PC-3 (cell line): ENCODE results near the gene RTBDN. TPM values are rescaled to one million over a fixed set of nuclear protein-coding genes. Genes with fewer than 3 reads are reported as not detected.

Experiments used
- ATAC-seq: fragments of 200-7000 bp; cut with Tn5 transposase; 2 replicates; pipeline ENCODE4 v1.9.1; 2020; ENCODE audit warnings: mild to moderate bottlenecking, moderate library complexity
- BruUV-seq: library from RNA; stranded (reverse); fragments of 400-500 nt; replicated peaks from 2 replicates; lab custom pipeline; 2021; lab: Mats Ljungman, UMichigan
- CTCF ChIA-PET: fragments of 300-600 bp; sonication (Branson Sonifier 250); formaldehyde crosslinking; loops from one replicate; lab custom pipeline; 2022; ENCODE audit warnings: antibody characterized with exemption; lab: Charles Lee
- POLR2A ChIA-PET: fragments of 300-600 bp; sonication (Branson Sonifier 250); formaldehyde crosslinking; loops from one replicate; lab custom pipeline; 2022; ENCODE audit warnings: antibody characterized with exemption; ENCODE audit not compliant: unreplicated experiment; lab: Charles Lee
- DNase-seq: peaks from one replicate; pipeline ENCODE4 v3.0.0-alpha.2; 2015
- H2AFZ ChIP-seq: fragments of 300-600 bp; sonication (generic); 2 replicates; pipeline ENCODE4 v1.6.0; 2016; ENCODE audit warnings: antibody characterized with exemption, low read length
- H3F3A ChIP-seq: fragments of 300-600 bp; sonication (generic); one replicate; pipeline ENCODE4 v1.6.0; 2017; ENCODE audit warnings: antibody characterized with exemption, low read length, control low read depth, mild to moderate bottlenecking; ENCODE audit not compliant: unreplicated experiment
- H3K27ac ChIP-seq: fragments of 300-600 bp; sonication (generic); 2 replicates; pipeline ENCODE4 v1.5.1; 2016; ENCODE audit warnings: mild to moderate bottlenecking, low read length
- H3K27me3 ChIP-seq: fragments of 300-600 bp; sonication (generic); 2 replicates; pipeline ENCODE4 v1.6.1; 2016; ENCODE audit warnings: low read length, mixed read lengths
- H3K36me3 ChIP-seq: fragments of 300-600 bp; sonication (generic); 2 replicates; pipeline ENCODE4 v1.6.1; 2016; ENCODE audit warnings: low read depth, mixed run types, low read length, mixed read lengths
- H3K4me1 ChIP-seq: fragments of 300-600 bp; sonication (generic); 2 replicates; pipeline ENCODE4 v1.5.1; 2016; ENCODE audit warnings: low read length; ENCODE audit not compliant: insufficient read depth
- H3K4me2 ChIP-seq: fragments of 300-600 bp; sonication (generic); 2 replicates; pipeline ENCODE4 v1.6.0; 2016; ENCODE audit warnings: low read length
- H3K4me3 ChIP-seq: fragments of 300-600 bp; sonication (generic); 2 replicates; pipeline ENCODE4 v1.5.1; 2016; ENCODE audit warnings: mild to moderate bottlenecking, low read length, mixed read lengths
- H3K79me2 ChIP-seq: fragments of 300-600 bp; sonication (generic); 2 replicates; pipeline ENCODE4 v1.6.1; 2017; ENCODE audit warnings: low read length, mixed read lengths
- H3K9ac ChIP-seq: fragments of 300-600 bp; sonication (generic); 2 replicates; pipeline ENCODE4 v1.6.0; 2016; ENCODE audit warnings: mild to moderate bottlenecking, low read length
- H3K9me2 ChIP-seq: fragments of 300-600 bp; sonication (generic); replicated peaks from 2 replicates; pipeline ENCODE4 v1.6.1; 2016; ENCODE audit warnings: mixed run types, low read length, mixed read lengths
- H3K9me3 ChIP-seq: fragments of 300-600 bp; sonication (generic); 2 replicates; pipeline ENCODE4 v1.6.1; 2016; ENCODE audit warnings: low read length, mixed read lengths
- H4K20me1 ChIP-seq: fragments of 300-600 bp; sonication (generic); 2 replicates; pipeline ENCODE4 v1.6.1; 2016; ENCODE audit warnings: low read length, mixed read lengths
- CTCF ChIP-seq: fragments of 300-600 bp; sonication (generic); conservative IDR thresholded peaks from 2 replicates; pipeline ENCODE4 v1.5.1; 2017; ENCODE audit warnings: antibody characterized with exemption, low read depth, mild to moderate bottlenecking, low read length
- EZH2 ChIP-seq: fragments of 300-600 bp; sonication (generic); IDR thresholded peaks from one replicate; pipeline ENCODE4 v1.6.1; 2017; ENCODE audit warnings: antibody characterized with exemption, mild to moderate bottlenecking, low read length; ENCODE audit not compliant: unreplicated experiment
- EZH2phosphoT487 ChIP-seq: fragments of 300-600 bp; sonication (generic); IDR thresholded peaks from 2 replicates; pipeline ENCODE4 v1.6.1; 2018; ENCODE audit warnings: mild to moderate bottlenecking, antibody characterized with exemption, low read length, borderline replicate concordance
- intact Hi-C: fragments of 100-400 bp; cut with micrococcal nuclease; formaldehyde crosslinking; loops from 2 replicates; pipeline ENCODE4 v1.9.0; 2023
- total RNA-seq: library from RNA; depleted of rRNA; stranded (reverse); fragments of >200 nt; gene quantifications from 2 replicates; pipeline ENCODE4 v1.2.3, GENCODE V29; 2014

RTBDN gene
- total RNA-seq, 1 experiment from 2014 or later: 3.7 TPM

GRCh38 chr19:12871681-12872080 lies 37.3 kb upstream of the RTBDN start:
- H3K9me2 ChIP-seq: no peaks in the 10 kb centered on the region
- H3K79me2 ChIP-seq: no peaks in the 10 kb centered on the region
- no peaks in the 10 kb centered on the region for H3K27me3 ChIP-seq
- intact Hi-C loops: no loop called here
- TF ChIP-seq EZH2: no peak
- no peak for TF ChIP-seq EZH2phosphoT487
- no peak for TF ChIP-seq CTCF
- no peak overlapping the region for H3K4me2 ChIP-seq
- H3K9ac ChIP-seq: no peak overlapping the region
- no peak overlapping the region for H2AFZ ChIP-seq
- no peak overlapping the region for H3K27ac ChIP-seq
- CTCF ChIA-PET: interaction anchor here (0.6 kb wide), 2 partner anchors 9 to 19 kb away, joined by 3 to 5 read pairs; partner anchors contain the start of gene GCDH
- peaks cover 6% of the 10 kb centered on the region; the same call in 1 of the 2 replicates for H3K4me1 ChIP-seq
- no peak overlapping the region for H3K4me3 ChIP-seq
- no peaks in the 10 kb centered on the region for H3K9me3 ChIP-seq
- POLR2A ChIA-PET: interaction anchor here (0.6 kb wide), 1 partner anchor 79 kb away, joined by 7 read pairs; no protein-coding TSS in a partner anchor
- H3F3A ChIP-seq: no peaks in the 10 kb centered on the region
- no peak for ATAC-seq
- H3K36me3 ChIP-seq: no peaks in the 10 kb centered on the region
- no peaks in the 10 kb centered on the region for H4K20me1 ChIP-seq
- no peak for DNase-seq
- BruUV-seq: no TSS peak

- CTCF ChIA-PET: no interaction called here
- ATAC-seq: no peak
- intact Hi-C loops: no loop called here
Observed at GRCh38 chr19:12868540-12869112, 34.2 kb upstream of the RTBDN start.

More at GRCh38 chr19:12868540-12869112, 34.2 kb upstream of the RTBDN start:
- H3K4me3 ChIP-seq: no peak overlapping the region
- peaks cover 3% of the 10 kb centered on the region; the same call in 1 of the 2 replicates for H3K4me1 ChIP-seq
- no peak overlapping the region for H3K4me2 ChIP-seq
- H3K36me3 ChIP-seq: no peaks in the 10 kb centered on the region
- POLR2A ChIA-PET: no interaction called here
- TF ChIP-seq EZH2phosphoT487: no peak
- TF ChIP-seq EZH2: no peak
- TF ChIP-seq CTCF: no peak
- no peak overlapping the region for H2AFZ ChIP-seq
- H3K9me3 ChIP-seq: no peaks in the 10 kb centered on the region
- H3K27me3 ChIP-seq: no peaks in the 10 kb centered on the region
- no peaks in the 10 kb centered on the region for H3K9me2 ChIP-seq
- no peak overlapping the region for H3K9ac ChIP-seq
- peak; percentile 36 for DNase-seq
- no peaks in the 10 kb centered on the region for H3F3A ChIP-seq
- H4K20me1 ChIP-seq: no peaks in the 10 kb centered on the region
- H3K79me2 ChIP-seq: no peaks in the 10 kb centered on the region
- no TSS peak for BruUV-seq
- no peak overlapping the region for H3K27ac ChIP-seq
